Peyer's patch (tissue), 4 donors: ENCODE data around the gene UGT1A8.

Source experiments
- CTCF ChIP-seq, 6 experiments: fragments of 450-650 bp in 4 of 6; fragments of 200-600 bp in 2 of 6; sonication (generic) in 1 of 6; IDR thresholded peaks; one replicate each; pipeline ENCODE4 v1.5.1; 2017 to 2019; ENCODE audit warnings: antibody characterized with exemption in 6 of 6, mild to moderate bottlenecking in 3 of 6, moderate library complexity in 1 of 6
- POLR2A ChIP-seq, 2 donors: fragments of 450-650 bp; IDR thresholded peaks; one replicate each; pipeline ENCODE4 v1.5.1; 2017; ENCODE audit warnings: antibody characterized with exemption in 2 of 2, mild to moderate bottlenecking in 2 of 2, moderate library complexity in 2 of 2

GRCh38 chr2:233801357-233802131 lies 184.1 kb downstream of the UGT1A8 start:
- TF ChIP-seq CTCF (IDR thresholded peaks at IDR 0.05) (no peak), POLR2A (IDR thresholded peaks at IDR 0.05) (no peak)
